Heart right ventricle (tissue), 16 donors: ENCODE data around the gene BLOC1S3. TPM values are rescaled to one million over a fixed set of nuclear protein-coding genes. Genes with fewer than 3 reads are reported as not detected.

Experiments used
- ATAC-seq, 8 donors: fragments of 200-7000 bp; cut with Tn5 transposase; one replicate each; pipeline ENCODE4 v1.9.1; 2020; ENCODE audit warnings: mild to moderate bottlenecking in 8 of 8, moderate library complexity in 8 of 8, moderate number of reproducible peaks in 1 of 8
- DNase-seq, 2 donors: peaks; one replicate each; pipeline ENCODE4 v3.0.0-alpha.2; 2020
- H3K27ac ChIP-seq, 10 donors: fragments of 200-600 bp; sonication (generic) in 2 of 10; one replicate each; pipeline versions ENCODE4 v1.5.0 to v1.8.0; 2020 to 2022; ENCODE audit warnings: mild to moderate bottlenecking in 3 of 10
- H3K27me3 ChIP-seq, 7 donors: fragments of 200-600 bp; one replicate each; pipeline ENCODE4 v1.8.0; 2021 to 2022; ENCODE audit warnings: mild to moderate bottlenecking in 2 of 7
- H3K36me3 ChIP-seq, 9 donors: fragments of 200-600 bp; sonication (generic) in 1 of 9; one replicate each; pipeline versions ENCODE4 v1.5.0 to v1.8.0; 2020 to 2022; ENCODE audit warnings: mild to moderate bottlenecking in 2 of 9
- H3K4me1 ChIP-seq, 9 donors: fragments of 200-600 bp; sonication (generic) in 1 of 9; one replicate each; pipeline versions ENCODE4 v1.5.0 to v1.8.0; 2020 to 2022; ENCODE audit warnings: mild to moderate bottlenecking in 4 of 9
- H3K4me3 ChIP-seq, 10 donors: fragments of 200-600 bp; sonication (generic) in 2 of 10; one replicate each; pipeline versions ENCODE4 v1.5.0 to v1.8.0; 2020 to 2022; ENCODE audit warnings: mild to moderate bottlenecking in 7 of 10, moderate library complexity in 2 of 10
- H3K9me3 ChIP-seq, 11 donors: fragments of 200-600 bp in 10 of 11; sonication (generic) in 2 of 11; one replicate each; pipeline versions ENCODE4 v1.5.0 to v1.8.0; 2013 to 2022; ENCODE audit warnings: mild to moderate bottlenecking in 2 of 11, control low read depth in 1 of 11, moderate library complexity in 1 of 11
- WGBS, 2 donors: extraction: QIAGEN DNeasy Blood & Tissue Kit; methylation state at CpG; one replicate each; pipeline ENCODE4 v1.1.7; 2013; ENCODE audit warnings: inconsistent platforms in 1 of 2; 5-methylcytosine and 5-hydroxymethylcytosine counted together
- intact Hi-C, 10 donors: fragments of 100-400 bp; cut with DNase I; formaldehyde crosslinking; loops; one replicate each; pipeline versions ENCODE4 v1.11.1 to v1.14.2; 2022
- polyA plus RNA-seq, 2 donors: library from polyadenylated mRNA; stranded (reverse); fragments of 200-250 nt; gene quantifications; one replicate each; pipeline ENCODE4 v1.2.3, GENCODE V29; 2013
- total RNA-seq, 10 donors: library from RNA; stranded (reverse); fragmentation: NEBNext Ultra II Directional in 3 of 10; extraction: Animal tissue kit (Norgen Biotek cat#: 25700) in 3 of 10; gene quantifications; one replicate each; pipeline versions ENCODE4 v1.2.1 to v1.2.4, GENCODE V29; 2021 to 2023
- TF ChIP-seq, protein P1 (sequence below), 9 donors: fragments of 200-600 bp; sonication (generic) in 2 of 9; IDR thresholded peaks; one replicate each; pipeline versions ENCODE4 v1.5.0 to v1.8.0; 2021 to 2022; ENCODE audit warnings: antibody characterized with exemption in 9 of 9, mild to moderate bottlenecking in 5 of 9, moderate library complexity in 1 of 9
- donor health status: Arrhythmogenic right ventricular cardiomyopathy.
- donor health status: ischemic (EF 13 %, LVEDD 7.1; RV severe dilation, severe dysfunction).
- donor health status: healthy with polysubstance abuse.
- donor health status: DM: no; HTN: yes; CAD: no.
- donor health status: DM: no; HTN: no; CAD: no.
- donor health status: ischemic (EF 25% LVEDD 6.9; RV normal size, moderate dysfunction).
- donor health status: ischemic (EF 25% LVEDD 5.7; RV mildly dilated, moderate dysfunction).
- donor health status: healthy.
- donor health status: DM: yes; HTN: yes; CAD: no.
- donor health status: Ischemic cardiomyopathy.
- donor health status: ischemic (EF 35%, LVEDD 5.7; RV mildly dilated, moderate dysfunction).
- donor health status: nonischemic (EF 11% LVEDD 7.7; RV severe dilation, severe dysfunction).
- donor health status: DM: yes; HTN: yes; CAD: no.
- donor health status: PGD.
- donor health status: ischemic (EF 29% LVEDD 5.4; RV normal size, mild dysfunction).
- donor health status: nonischemic (EF 23%, LVEDD 6.1; RV moderate dilation, normal function).

The BLOC1S3 gene
- total and polyA plus RNA-seq, 12 donors: 2.2 to 8.6 (median 4.8) TPM

DNA sequence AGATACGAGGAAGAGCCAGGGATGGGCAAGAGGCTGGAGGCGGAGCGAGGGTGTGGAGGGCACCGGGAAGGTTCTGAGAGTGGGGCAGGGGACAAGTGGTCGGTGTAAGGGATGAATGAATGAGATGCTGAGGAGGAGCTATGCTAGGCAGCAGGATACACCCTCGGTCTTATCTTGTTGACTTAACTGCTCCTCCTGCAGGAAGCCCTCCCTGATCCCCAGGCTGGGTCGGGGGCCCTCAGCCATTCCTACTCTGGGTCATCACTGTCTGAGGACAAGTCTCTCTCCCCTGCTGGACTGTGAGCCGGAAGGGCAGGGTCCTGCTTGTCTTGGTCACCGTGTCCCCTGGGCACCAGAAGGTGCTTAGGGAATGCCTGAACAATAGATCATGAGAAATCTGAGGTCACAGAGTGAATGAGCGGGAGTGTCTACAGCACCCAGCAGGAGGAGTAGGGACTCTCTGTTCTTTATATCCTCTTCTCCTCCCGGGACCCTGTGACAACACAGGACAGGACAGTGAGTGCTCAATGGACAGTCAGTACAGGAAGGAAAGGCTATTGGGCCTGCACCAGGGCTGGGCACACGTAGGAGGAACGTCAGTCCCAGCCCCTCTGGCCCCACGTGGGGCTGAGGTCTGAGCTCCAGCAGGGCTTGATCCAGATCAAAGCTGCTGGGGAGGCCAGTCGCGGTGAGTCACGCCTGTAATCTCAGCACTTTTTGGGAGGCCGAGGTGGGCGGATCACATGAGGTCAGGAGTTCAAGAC, 24.3 kb upstream of the BLOC1S3 start:
- H3K4me3 ChIP-seq: peak overlapping the region in 5 of 10 donors; percentile 33 to 41 (median 38)
- no peak for DNase-seq
- 35 to 41% methylated on average over 19 of the region's 19 CpGs for WGBS, 2 donors

DNA sequence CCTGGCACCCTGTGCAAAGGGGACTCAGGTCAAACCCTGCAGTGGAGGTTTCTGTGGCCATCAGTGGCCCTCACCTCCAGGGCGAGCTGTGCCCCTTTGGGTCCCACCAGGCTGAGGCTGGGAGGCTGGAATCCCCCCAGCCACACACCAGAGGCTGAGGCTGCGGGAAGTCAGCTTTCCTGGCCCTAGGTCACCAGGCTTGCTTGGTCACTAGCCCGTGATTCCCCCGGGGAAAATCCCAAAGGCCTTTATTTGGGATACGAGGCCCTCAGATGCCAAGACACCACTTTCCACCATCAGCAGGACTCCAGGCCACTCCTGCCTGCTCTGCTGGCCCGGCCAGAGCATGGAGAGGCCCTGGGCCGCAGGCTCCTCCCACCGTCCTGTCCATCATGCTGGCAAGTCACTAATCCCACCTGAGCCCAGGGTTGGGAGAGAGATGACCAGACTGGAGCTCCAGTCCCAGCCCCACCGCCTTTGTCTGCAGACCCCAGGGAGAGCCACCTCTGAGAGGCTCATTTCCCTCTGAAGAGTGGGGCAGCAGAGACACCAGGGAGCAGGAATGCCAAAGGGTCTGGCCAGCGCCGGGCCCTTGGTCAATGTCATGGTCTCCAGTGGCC, 22.5 kb upstream of the BLOC1S3 start:
- intact Hi-C loops: no loop called here
- Histone ChIP-seq H3K27ac (no peak overlapping the region), H3K9me3 (no peaks in the 10 kb centered on the region), H3K4me3 (no peak overlapping the region), H3K4me1 (peaks cover 22 to 32% (median 27%) of the 10 kb centered on the region in 9 donors), H3K27me3 (peaks cover 9 to 83% (median 45%) of the 10 kb centered on the region in 7 donors), H3K36me3 (no peaks in the 10 kb centered on the region)
- TF ChIP-seq, protein P1, sequence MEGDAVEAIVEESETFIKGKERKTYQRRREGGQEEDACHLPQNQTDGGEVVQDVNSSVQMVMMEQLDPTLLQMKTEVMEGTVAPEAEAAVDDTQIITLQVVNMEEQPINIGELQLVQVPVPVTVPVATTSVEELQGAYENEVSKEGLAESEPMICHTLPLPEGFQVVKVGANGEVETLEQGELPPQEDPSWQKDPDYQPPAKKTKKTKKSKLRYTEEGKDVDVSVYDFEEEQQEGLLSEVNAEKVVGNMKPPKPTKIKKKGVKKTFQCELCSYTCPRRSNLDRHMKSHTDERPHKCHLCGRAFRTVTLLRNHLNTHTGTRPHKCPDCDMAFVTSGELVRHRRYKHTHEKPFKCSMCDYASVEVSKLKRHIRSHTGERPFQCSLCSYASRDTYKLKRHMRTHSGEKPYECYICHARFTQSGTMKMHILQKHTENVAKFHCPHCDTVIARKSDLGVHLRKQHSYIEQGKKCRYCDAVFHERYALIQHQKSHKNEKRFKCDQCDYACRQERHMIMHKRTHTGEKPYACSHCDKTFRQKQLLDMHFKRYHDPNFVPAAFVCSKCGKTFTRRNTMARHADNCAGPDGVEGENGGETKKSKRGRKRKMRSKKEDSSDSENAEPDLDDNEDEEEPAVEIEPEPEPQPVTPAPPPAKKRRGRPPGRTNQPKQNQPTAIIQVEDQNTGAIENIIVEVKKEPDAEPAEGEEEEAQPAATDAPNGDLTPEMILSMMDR (IDR thresholded peaks at IDR 0.05): no peak
- 80% methylated on average over 11 of the region's 11 CpGs for WGBS, 2 donors
- no peak for DNase-seq
- no peak for ATAC-seq

More for the DNA sequence above, 24.3 kb upstream of the BLOC1S3 start:
- H3K27me3 ChIP-seq: peaks cover 9 to 75% (median 41%) of the 10 kb centered on the region in 7 donors
- peaks cover 22 to 32% (median 27%) of the 10 kb centered on the region in 9 donors for H3K4me1 ChIP-seq
- ATAC-seq: peak in 7 of 8 donors; percentile 9 to 68 (median 46)
- no peaks in the 10 kb centered on the region for H3K9me3 ChIP-seq
- TF ChIP-seq, protein P1 (IDR thresholded peaks at IDR 0.05): no peak
- H3K27ac ChIP-seq: peak overlapping the region in 1 of 10 donors; percentile 57
- intact Hi-C loops: no loop called here
- H3K36me3 ChIP-seq: no peaks in the 10 kb centered on the region

DNA sequence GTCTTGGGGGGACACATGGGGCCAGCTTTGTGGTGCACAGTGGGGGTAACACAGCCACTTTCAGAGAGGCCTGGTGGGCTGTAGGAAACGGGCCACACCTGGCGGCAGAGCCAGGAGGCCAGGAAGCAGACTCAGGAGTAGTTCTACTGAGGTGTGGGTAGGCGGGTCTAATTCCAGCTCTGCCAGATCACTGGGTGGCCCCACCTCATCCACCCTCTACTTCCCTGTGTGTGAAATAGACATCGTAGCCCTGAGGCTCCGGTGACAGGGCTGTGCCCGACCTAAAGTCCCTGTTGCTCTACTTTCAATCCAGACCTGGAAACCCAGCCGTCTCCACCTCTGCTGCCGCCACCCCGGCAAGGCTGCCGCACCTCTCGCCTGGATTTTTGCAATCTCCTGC, 21.8 kb upstream of the BLOC1S3 start:
- no peak overlapping the region for H3K27ac ChIP-seq
- intact Hi-C loops: no loop called here
- no peak for ATAC-seq
- TF ChIP-seq, protein P1 (IDR thresholded peaks at IDR 0.05): no peak
- peaks cover 6 to 83% (median 45%) of the 10 kb centered on the region in 7 donors for H3K27me3 ChIP-seq
- 77 to 83% methylated on average over 11 of the region's 11 CpGs for WGBS, 2 donors
- peaks cover 20 to 30% (median 24%) of the 10 kb centered on the region in 9 donors for H3K4me1 ChIP-seq
- DNase-seq: no peak
- H3K36me3 ChIP-seq: no peaks in the 10 kb centered on the region
- no peak overlapping the region for H3K4me3 ChIP-seq
- no peaks in the 10 kb centered on the region for H3K9me3 ChIP-seq

DNA sequence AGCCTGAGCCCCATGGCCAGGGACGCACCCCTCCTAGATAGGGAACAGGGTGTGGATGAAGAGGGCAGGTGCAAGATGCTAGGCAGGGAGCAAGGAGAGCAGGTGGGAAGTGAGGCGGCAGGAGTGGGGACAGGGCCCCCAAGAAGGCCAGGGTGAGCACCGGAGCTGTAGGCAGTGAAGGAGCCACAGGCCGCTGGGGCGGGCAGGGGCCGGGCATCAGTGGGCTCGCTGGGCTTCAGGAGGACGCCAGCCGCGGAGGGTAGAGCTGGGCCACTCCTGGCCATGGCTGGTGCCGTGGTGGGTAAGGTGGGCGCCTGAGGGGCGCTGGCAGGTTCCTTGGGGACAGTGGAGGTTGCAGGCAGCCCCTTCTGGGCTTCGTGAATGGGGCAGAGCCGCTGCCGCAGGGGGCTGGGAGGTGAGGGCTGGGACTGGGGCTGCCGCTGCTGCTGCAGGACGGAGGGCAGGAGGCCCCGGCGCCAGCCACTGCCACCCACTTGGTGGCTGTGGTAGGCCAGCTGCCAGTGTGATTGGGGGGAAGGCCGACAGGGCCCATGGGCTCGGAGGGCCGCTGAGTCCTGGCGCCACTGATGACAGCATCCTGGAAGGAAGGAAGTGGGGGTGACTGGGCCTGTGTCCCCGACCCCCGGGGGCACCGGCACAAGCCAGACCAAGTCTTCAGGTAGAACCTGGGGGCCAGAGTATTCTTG, 19.9 kb upstream of the BLOC1S3 start:
- Histone ChIP-seq H3K9me3 (no peaks in the 10 kb centered on the region), H3K4me1 (peaks cover 1 to 12% (median 6%) of the 10 kb centered on the region in 9 donors), H3K4me3 (no peak overlapping the region), H3K27ac (no peak overlapping the region), H3K27me3 (peaks cover 0 to 65% (median 33%) of the 10 kb centered on the region in 7 donors), H3K36me3 (no peaks in the 10 kb centered on the region)
- no peak for ATAC-seq
- 74 to 81% methylated on average over 26 to 27 of the region's 27 CpGs for WGBS, 2 donors
- intact Hi-C loops: no loop called here
- DNase-seq: no peak
- TF ChIP-seq, protein P1 (IDR thresholded peaks at IDR 0.05): no peak
